ELR (cell line): Measurements from ENCODE around the gene NCAPH2.
A peak's percentile ranks its signal among the peaks of the same experiment; 100 is the strongest.

Experiments used
- DNase-seq: peaks from one replicate; pipeline ENCODE4 v3.0.0-alpha.2; 2015; ENCODE audit warnings: low read depth

The NCAPH2 gene

GRCh38 chr22:50490531-50491308 lies 17.3 kb upstream of the NCAPH2 start:
- no peak for DNase-seq

GRCh38 chr22:50497093-50497492 lies 10.9 kb upstream of the NCAPH2 start:
- no peak for DNase-seq

- DNase-seq, result peak; percentile 75
Observed at GRCh38 chr22:50498322-50498890, 9.6 kb upstream of the NCAPH2 start.

- DNase-seq, result no peak
Observed at GRCh38 chr22:50500452-50500851, 7.6 kb upstream of the NCAPH2 start.

GRCh38 chr22:50502096-50502495 lies 5.9 kb upstream of the NCAPH2 start:
- DNase-seq, result no peak

- DNase-seq, result no peak
Observed at GRCh38 chr22:50502628-50503474, 5.2 kb upstream of the NCAPH2 start.

GRCh38 chr22:50503475-50504145 lies 4.4 kb upstream of the NCAPH2 start:
- no peak for DNase-seq

- DNase-seq, result no peak
Observed at GRCh38 chr22:50504369-50505211, 3.4 kb upstream of the NCAPH2 start.

- no peak for DNase-seq
Observed at GRCh38 chr22:50505276-50505775, 2.7 kb upstream of the NCAPH2 start.

GRCh38 chr22:50505776-50506610 lies 2.0 kb upstream of the NCAPH2 start:
- no peak for DNase-seq

- peak; percentile 61 for DNase-seq
Observed at GRCh38 chr22:50506611-50507420, 1.2 kb upstream of the NCAPH2 start.

GRCh38 chr22:50507421-50507990 lies 518 bp upstream of the NCAPH2 start, which contains the start of gene LMF2:
TSS of gene LMF2 (minus strand) at chr22:50507702. CDS start at chr22:50507675, 27 bp downstream.
- peak; percentile 82 for DNase-seq

- DNase-seq, result no peak
Observed at GRCh38 chr22:50508897-50509296, 873 bp downstream of the NCAPH2 start.

GRCh38 chr22:50513175-50513574 lies 5.2 kb downstream of the NCAPH2 start:
- DNase-seq, result no peak

GRCh38 chr22:50516068-50516467 lies 8.0 kb downstream of the NCAPH2 start:
- no peak for DNase-seq

- DNase-seq, result no peak
Observed at GRCh38 chr22:50516891-50517290, 8.9 kb downstream of the NCAPH2 start.

GRCh38 chr22:50517495-50518260 lies 9.7 kb downstream of the NCAPH2 start:
- DNase-seq, result no peak

- no peak for DNase-seq
Observed at GRCh38 chr22:50518606-50519005, 10.6 kb downstream of the NCAPH2 start.
